Stimulated activated CD4-positive, alpha-beta T cell treated with anti-CD3 and anti-CD28 coated beads, TNF-alpha, amount 100 ng/mL, for 1 hour (primary cell): ENCODE measurements around the gene RIMS1.

ENCODE experiments used
- DNase-seq, 3 donors: peaks; one replicate each; pipeline ENCODE4 v3.0.0-alpha.2; 2020; ENCODE audit warnings: low read depth in 3 of 3, low spot score in 1 of 3

RIMS1 gene

GRCh38 chr6:71886184-71887005 lies at the start of gene RIMS1:
TSS of gene RIMS1 (plus strand) at chr6:71886550. CDS start at chr6:71887024, 474 bp downstream.
- no peak for DNase-seq

DNA sequence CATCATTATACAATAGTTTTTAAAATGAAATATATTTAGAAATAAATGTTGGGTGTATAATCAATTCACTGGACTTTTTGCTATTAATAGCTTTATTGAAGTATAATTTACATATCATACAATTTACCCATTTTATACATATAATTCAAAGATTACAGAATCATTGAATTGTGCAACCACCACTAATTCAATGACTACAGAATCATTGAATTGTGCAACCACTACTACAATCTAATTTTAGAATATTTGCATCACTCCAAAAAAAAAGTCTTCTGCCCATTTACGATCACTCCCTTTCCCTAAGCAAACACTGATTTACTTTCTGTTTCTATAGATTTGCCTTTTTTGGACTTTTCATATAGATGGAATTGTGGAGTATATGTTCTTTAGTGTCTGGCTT lies 35.1 kb upstream of the RIMS1 start:
- no peak for DNase-seq

GRCh38 chr6:71852948-71853347 lies 33.4 kb upstream of the RIMS1 start:
- DNase-seq: no peak

DNA sequence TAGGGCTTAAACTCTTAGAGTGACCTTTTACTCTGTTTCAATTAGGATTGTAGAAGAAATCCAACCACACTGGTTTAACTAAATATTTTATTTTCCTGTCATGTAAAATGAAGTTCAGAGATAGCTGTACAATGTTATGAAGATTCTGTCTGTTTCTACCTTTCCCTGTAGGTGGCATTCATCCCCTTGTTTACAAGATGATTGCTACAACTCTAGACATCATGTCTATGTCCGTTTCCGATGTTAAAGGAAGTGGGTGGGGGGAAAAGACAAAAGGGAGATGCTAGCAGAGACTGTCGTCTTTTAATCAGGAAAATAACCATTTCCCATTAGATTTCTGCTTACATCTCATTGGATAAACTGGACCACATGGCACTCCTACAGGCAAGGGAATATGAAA lies 30.9 kb upstream of the RIMS1 start:
- no peak for DNase-seq

GRCh38 chr6:71879016-71879415 lies 7.3 kb upstream of the RIMS1 start:
- DNase-seq: no peak

GRCh38 chr6:71887006-71887743 lies 825 bp downstream of the RIMS1 start:
- DNase-seq: no peak

- no peak for DNase-seq
These were observed 1.4 kb downstream of the RIMS1 start for GRCh38 chr6:71887744-71888230.

DNA sequence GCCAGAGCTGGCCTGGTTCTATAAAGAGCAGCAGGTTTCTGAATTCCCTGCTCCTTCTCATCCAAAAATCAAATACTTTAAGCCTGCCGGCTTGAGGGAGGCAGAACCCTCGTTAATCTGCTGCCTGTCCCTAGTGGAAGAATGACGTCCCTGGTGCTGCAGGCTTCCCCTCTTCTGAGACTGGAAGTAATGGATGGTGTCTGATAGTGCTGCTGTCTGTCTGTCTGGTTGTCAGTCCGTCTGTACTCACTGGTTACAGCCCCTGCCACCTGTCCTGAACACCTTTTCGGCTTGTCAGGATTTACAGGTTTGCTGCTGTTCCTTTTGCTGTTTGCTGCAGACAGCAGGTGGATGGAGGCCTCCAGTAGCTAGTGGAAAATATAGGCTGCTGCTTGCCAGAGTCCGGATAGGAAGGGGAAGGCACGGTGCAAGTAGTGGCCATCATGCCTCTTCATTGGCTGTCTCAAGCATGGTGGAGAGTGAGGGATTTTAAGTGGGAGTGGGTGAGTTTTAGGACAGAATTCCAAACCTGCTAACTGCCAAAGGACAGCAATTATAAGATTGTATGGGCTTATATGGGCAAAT lies 2.5 kb downstream of the RIMS1 start:
- no peak for DNase-seq

DNA sequence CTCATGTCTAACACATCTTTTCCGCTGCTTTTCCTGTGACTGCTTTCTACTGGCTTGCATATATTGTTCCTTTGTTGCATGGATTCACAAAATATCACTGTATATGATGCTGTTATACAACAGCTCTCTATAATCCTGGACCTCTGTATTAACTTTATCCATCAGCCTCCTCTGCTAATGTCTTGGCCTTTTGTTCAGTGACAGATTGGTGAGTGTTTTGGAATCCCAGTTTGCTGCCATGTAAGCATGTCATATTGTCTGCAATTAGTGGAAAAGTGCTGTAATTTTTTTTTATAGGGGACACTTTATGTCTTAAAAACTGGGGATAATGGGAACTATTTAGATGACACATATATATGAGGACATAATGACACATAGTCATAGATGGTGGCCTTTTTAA lies 3.0 kb downstream of the RIMS1 start:
- no peak for DNase-seq

DNA sequence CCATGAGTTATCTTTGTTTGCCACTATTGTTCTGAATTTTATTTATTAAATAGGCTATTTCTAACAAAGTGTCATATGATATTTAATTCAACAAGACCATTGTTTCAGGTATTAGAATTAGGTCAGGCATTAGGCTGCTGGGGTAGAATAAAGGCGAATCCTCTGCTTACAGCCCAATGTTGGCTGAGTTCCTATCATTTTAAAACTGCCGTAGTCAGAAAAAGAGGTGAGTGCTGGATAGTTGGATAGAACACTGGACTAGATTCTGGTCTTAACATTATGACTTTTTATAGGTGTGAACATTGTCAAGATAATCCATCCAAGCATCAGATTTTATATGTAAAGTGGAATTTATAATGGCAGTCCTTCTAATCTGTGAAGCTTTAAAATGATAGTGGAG lies 6.3 kb downstream of the RIMS1 start:
- no peak for DNase-seq

DNA sequence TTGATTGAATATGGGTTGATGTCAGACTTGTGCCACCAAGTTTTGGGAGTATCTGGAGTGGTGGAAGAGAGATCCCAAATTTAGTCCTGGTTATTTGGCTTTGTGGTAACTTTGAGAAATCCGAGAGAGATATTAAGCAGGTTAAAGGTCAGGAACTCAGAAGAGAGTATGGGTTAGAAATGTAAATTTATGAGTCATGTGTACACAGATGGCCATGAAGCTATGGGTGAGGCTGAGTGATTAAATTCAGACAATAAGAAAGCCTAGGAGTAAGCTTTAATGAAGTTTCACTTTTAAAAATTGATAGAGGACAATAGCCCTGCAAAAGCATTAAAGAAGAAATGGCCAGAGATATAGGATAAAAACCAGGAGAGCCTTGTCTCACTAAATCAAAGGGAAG lies 14.3 kb downstream of the RIMS1 start:
- no peak for DNase-seq

GRCh38 chr6:71902261-71902660 lies 15.9 kb downstream of the RIMS1 start:
- no peak for DNase-seq

DNA sequence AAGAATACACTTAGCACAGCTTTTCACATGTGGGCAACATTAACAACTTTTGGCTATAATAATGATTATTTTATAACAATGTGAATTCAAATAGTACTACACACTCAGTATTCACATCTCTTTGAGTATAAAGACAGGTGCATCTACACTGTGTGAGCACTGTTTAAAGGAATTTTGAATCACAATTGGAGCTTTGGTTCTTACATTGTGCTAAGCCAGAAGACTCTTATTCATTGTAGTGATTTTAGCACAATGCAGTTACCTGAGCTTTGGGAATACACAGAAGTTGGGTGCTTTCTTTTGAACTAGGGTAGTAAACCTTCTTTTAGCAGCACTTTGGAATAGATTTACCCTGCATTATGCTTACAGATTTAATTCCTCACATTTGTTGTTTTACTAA lies 20.5 kb downstream of the RIMS1 start:
- DNase-seq: no peak

- DNase-seq: no peak
These were observed 21.9 kb downstream of the RIMS1 start for GRCh38 chr6:71908162-71908765.

- no peak for DNase-seq
These were observed 27.3 kb downstream of the RIMS1 start for GRCh38 chr6:71913444-71914234.

DNA sequence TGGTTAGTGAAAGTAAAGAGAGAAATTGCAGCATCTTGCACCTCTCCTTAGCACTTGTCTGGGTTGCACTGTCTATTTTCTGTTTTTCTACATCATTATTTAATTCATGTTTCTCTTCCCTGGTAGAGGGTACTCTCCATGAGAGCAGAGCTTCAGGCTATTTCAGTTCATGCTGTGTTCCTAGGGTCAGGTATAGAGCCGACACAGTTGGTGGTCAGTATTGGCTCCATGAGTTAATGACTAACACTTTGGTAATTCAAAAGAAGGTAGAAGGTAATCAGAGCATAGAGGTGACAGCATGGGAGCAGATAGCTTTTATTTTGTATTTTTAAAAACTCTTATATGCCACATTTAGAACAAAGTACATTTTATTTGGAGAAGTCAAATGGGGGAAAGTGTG lies 42.7 kb downstream of the RIMS1 start:
- DNase-seq: no peak

- DNase-seq: no peak
These were observed 47.5 kb downstream of the RIMS1 start for GRCh38 chr6:71933881-71934280.

DNA sequence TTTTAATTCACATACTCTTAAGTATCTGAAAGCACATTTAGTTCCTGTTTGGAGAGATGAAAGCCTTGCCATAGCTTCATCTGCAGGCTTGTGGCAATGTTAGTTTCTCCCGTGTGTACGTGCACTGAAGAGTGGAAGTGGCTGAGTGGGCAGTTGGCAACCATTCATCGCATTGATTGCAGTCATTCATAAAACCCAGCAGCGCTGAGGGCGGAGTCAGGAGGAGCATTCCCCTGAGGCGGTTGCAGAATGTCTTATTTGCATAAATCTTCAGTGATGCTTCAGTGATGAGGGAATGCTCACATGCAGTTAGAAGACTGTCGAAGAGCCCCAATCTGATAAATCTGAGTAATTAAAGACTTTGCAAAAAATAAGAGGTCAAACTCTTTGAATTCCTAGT lies 79.1 kb downstream of the RIMS1 start:
- no peak for DNase-seq

GRCh38 chr6:71967436-71967835 lies 81.1 kb downstream of the RIMS1 start:
- no peak for DNase-seq

- DNase-seq: no peak
These were observed 91.5 kb downstream of the RIMS1 start for GRCh38 chr6:71977884-71978283.

DNA sequence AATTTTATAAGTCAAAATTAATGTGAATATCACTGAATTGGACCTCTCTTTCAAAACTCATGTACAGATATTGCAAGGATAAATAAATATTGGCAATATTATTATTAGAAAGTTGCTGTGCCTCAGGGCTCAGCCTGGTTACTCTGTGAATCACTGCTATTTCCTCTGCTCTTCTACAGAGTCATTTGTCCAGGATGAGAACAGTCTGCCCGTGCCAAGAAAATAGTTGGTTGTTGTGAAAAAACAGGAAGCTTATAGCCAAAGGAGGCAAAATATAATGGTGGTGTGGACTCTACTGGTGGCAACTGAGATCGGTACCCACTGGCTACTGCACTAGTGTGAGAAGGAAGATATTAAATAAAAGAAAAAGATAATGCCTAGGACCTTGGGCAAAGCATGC lies 93.6 kb downstream of the RIMS1 start:
- DNase-seq: no peak
